ENCODE results near the gene YIPF4.
"Not testable (repeated sequence)": the region's sequence is repeated elsewhere in the genome, so short reads cannot be mapped to it uniquely, and the experiment has no call there.

YIPF4 gene

DNA sequence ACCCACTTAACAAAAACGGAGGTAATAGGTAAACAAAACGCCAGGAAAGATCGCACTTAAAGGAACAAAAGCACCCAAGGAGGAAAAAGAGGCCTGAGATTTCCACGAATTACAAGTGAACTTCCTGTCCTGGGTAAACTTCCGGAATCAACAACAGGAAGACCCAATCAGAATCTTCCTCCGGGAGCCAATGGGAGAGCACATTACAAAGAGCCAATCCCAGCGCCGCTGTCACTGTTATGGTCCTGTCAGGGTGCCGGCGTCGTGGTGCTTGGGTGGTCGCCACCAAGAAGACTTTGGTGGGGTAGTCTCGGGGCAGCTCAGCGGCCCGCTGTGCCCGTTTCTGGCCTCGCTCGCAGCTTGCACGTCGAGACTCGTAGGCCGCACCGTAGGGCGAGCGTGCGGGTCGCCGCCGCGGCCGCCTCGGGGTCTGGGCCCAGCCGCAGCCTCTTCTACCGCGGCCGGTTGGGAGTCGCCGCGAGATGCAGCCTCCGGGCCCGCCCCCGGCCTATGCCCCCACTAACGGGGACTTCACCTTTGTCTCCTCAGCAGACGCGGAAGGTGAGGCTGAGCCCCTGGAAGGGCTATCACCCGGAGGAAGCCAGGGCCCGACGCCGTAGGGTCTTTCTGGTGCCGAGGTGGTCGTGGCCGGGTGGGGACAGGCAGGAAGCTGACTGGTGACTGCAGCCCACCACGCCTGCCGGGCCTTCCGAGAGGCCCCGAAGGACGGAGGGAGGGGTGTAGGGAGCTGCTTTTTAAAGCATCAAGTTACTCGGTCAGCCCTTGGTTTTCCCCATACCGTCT is at the start of gene YIPF4:
Gene YIPF4 (plus strand): TSS at position 231 of the 804 bp plus-strand sequence. CDS start 252 bp downstream, at position 483.
- DNase-seq (ENCODE audit: low spot score) = peak; percentile 95

DNA sequence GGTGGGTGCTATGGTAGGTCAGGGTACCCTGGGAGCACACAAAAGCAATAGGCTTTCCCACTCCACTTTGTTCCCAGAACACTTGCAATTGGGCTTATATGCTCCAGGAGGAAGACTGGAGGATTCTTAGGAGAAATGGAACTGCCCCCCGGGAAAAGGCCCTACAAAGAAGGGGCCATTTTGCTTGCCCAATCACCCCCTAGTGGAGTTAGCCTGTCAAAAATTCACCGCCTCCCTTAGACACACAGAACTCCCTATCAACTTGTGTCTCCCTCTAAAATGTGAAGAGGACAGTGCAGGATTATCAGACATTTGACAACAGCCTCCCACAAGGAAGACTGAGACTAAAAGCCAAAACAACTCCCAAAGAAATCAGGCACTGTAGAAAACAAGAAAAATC is 49.5 kb upstream of the YIPF4 start:
- DNase-seq (ENCODE audit: low spot score) = no peak

DNA sequence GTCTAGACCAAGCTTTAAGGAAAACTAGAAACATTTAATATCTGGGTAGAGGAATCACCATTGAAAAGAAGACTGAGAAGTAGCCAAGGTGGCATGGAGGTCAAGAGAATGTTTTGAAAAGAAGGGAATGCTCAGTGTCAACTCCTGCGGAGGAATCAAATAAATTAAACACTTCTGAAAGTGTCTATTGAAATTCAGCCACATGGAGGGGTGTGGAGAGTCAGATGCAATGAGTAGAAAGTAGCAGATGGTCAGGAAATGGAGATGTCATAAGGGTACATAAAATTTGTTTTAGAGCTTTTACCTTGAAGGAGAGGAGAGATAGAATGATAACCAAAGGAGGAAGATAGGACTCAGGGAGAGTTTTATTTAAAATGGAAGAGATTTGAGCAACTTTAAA is 48.1 kb upstream of the YIPF4 start:
- DNase-seq (ENCODE audit: low spot score) = no peak

DNA sequence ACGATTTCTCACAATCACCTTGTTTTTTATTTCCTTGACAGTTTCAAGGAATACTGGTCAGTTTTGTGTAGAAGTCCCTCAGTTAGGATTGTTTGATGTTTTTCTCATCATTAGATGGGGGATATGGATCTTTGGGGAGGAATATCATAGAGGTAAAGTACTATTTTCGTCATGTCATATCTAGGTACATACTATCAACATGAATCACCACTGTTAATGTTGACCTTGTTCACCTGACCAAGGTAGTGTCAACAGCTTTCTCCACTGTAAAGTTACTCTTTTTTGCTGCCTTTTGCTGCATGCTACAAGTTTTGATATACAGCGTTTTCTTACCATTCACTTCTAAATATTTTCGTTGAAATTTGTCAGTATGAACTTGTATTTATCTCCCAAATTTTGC is 45.7 kb upstream of the YIPF4 start:
- no peak for DNase-seq (ENCODE audit: low spot score)

DNA sequence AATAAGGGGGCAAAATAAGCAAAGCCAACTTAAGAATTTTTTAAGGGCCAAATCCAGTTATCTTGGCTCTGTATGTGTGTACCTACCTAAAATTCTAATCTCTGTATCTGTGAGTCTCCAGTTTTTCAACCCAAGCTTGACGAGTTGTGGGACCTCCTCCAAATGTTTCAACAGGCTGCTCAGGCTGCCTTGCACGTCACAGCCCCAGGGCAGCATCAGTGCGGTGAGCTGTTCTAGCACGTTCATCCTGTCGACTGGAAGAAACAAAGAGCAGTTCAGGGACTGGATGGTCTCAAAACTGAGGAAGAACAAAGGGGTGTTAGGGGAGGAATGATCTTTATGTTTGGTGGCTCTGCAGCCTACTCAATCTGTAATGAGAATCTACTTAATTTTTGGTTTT is 42.4 kb upstream of the YIPF4 start:
- DNase-seq (ENCODE audit: low spot score) = no peak

DNA sequence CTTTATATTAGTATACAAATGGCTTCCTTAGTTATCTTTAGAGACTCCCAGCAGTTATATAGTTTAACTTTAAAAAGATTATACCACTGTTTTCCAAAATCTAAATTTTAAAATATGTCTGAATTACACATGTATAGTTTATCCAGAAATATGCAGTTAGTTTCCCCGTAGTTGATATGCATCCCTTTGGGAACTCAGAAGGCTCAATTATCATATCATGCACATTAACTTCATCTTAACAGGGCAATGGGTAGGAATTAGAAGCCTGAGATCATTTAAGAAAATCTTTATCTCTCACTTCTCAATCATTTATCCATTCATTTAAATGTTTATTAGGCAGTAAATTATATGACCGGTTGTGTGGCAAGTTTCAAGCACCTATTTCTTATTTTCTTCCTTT is 40.2 kb upstream of the YIPF4 start:
- DNase-seq (ENCODE audit: low spot score) = no peak

DNA sequence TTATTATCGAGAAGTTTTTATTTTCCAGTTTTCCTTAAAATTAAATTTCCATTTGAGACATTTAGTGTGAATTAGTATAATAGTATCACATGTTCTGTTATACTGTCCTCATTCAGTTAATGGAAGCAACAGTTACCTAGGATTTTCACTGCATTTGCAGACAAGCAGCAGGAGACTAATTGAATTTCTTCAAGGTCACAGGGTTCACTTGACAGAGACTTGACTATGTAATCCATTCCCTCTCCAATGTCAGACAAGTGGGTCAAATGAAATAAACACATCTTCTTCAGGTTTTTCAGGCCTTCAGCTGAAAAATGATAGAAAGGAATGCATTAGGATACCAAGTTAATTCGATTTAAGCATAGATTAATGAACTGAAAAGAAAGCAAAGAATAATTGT is 39.7 kb upstream of the YIPF4 start:
- no peak for DNase-seq (ENCODE audit: low spot score)

DNA sequence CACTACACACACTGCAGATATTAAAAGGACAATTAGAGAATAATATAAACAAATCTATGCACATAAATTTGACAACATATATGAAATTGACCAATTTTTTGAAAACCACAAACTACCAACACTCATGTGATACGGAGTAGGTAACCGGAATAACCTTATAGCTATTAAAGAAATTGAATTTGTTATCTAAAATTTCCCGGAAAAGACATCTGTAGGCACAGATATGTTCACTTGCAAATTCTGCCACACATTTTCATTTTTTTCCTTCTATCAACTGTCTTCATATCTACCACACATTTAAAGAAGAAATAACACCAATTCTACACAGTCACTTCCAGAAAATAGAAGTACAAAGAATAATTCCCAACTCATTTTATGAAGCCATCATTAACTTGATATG is 35.4 kb upstream of the YIPF4 start:
- no peak for DNase-seq (ENCODE audit: low spot score)

DNA sequence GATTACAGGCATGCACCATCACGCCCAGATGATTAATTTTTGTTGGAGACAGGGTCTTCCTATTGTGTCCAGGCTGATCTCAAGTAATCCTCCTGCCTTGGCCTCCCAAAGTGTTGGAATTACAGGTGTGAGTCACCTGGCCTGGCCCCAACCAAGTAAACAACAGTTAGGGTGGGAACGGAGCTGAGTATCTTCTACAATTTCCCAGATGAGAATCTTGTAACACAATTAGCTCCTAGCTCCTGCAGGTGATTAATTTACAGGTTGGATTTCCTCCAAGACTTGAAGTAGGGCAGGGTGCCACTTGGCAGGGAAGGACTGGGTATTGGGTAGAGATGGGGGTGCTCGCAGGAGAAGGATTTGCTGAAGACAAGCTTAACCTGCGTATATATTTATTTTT is 30.8 kb upstream of the YIPF4 start:
- DNase-seq (ENCODE audit: low spot score) = no peak

DNA sequence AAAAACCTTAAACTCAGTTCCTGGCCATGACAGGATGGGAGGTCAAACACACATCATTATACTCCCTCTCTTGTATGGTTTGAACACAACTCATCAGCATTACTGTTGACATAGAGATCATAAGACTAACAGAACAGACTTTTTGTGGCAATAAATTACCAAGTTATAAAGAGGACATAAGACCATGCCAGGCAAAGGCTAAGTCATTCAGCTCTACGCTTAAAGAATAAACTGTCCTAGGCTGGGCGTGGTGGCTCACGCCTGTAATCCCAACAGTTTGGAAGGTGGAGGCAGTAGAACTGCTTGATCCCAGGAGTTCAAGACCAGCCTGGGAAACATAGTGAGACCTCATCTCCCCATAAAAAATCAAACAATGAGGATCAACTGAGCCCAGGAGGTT is 29.4 kb upstream of the YIPF4 start:
- no peak for DNase-seq (ENCODE audit: low spot score)

DNA sequence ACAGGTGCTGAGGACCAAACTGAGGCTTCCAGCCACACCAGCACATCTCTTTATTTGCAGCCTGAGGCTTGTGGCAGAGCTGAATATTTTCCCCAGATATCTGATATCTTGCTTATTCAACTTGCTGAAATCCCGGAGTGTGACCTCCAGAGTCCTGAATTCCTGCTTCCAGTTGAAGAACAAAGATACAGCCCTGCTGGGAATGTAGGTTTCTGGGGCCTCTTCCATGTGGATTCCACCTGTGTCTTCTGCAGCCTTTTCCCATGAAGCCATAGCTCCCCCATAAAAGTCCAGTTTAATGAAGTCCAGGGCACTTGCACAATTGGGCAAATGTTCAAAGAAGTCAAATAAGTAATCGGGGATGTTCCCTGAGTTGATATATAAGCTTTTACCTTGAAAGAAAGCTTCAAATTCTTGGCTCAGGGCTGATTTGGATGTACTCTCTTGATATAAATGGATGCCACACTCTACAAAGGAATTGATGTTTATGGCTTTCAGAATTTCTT is 27.9 kb upstream of the YIPF4 start:
- no peak for DNase-seq (ENCODE audit: low spot score)

DNA sequence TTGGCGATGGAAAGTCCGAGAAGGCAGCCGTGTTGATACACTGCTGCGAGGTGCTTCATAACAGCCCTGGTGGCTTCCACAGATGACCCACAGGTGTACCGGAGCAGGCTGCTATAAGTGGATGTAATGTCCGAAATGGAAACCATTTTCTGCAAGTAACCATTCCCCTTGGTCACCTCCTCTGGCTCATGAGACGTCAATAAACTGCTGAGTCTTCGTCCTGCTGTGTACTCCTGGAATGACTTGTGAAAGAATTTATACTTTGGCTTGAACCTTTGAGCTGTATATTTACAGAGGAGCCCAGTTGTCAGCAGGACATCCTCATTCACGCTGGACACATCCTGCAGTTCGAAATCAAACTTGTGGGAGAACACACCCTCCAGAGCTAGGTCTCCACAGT is 27.4 kb upstream of the YIPF4 start:
- no peak for DNase-seq (ENCODE audit: low spot score)

DNA sequence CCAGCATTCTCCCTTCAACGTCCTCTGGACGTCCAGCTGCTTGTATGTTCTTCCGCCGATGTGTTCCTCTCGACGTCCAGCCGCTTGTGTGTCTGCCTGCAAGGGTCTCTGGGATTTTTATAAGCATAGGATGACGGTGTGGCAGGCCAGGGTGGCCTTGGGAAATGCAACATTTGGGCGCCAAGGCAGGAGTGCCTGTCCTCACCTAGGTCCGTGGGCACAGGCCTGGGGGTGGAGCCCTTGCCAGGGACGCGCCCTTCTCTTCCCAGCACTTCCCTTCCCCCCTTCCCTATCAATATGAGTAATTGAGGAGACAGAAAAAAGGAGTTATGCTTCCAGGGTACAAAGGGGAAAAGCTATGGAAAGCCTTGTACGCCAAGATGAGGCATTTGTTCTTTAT is 19.5 kb upstream of the YIPF4 start:
- DNase-seq (ENCODE audit: low spot score) = no peak

DNA sequence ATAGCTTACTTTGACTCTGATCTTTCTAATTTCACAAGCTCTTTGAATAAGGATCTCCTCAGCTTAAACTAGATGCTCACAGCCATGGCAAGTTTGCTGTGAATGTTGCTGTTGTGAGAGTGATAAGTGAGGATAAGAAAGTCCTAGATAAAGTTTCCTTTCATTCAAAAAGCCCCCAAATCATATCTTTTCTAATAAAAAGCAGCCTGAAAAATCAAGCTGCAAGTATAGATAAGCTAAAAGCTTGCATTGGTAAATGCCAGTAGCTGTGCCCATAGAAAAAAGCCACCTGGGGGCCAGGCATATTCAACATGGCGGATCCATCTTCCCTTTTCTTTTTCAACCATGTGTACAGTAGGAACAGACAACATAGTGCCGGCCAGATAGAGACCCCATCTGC is 17.3 kb upstream of the YIPF4 start:
- DNase-seq (ENCODE audit: low spot score) = no peak

DNA sequence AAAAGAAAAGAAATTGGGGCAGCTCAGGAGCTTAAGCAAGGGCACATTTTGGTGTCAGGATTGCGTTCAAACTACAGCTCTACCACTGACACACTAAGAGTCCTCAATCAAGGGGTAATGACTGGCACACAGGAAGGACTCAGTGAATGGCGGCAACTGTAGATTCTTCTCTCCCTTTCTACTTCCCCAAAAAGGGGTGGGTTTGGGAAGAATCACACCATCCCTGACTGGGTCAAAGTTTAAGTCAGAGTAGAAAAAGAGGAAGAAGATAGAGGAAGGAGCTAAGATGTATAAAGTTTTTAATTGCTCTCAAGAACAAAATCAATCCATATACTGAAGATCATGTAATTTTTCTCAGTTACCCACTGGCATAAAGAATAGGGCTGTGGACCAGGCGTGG is 15.6 kb upstream of the YIPF4 start:
- peak; percentile 80 for DNase-seq (ENCODE audit: low spot score)

DNA sequence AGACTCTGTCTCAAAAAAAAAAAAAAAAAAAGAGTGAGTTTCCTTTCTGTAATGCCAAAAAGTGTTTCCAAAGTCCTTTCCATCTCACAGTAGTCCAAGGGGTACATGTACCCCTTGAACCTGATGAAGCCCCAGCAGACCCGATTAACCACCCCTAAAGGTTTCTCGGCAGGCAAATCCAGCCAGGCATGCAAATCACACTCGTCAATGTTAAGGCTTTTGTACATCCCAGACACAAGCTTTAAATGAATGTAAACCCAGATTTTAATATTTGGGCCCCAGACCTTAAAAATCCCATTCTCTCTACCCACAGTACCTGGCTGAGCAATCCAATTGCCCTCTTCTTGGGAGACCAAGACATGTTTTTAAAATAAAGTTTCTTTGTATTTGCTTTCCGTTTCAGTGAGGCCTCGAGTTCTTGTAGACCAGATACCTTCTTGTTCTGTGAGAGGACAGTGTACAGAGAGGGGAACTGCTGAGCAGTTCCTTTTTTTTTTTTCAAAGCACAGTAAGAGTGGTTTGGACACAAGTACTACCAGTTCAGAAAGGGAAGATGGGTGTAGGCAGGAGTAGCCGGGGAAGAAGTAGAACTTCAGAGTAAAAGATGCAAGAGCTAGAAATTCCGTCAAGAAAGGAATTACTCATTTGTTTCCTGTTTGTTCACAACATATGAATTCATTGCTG is 13.1 kb upstream of the YIPF4 start, which contains the start of gene NLRC4:
Gene NLRC4 (minus strand): TSS at position 465 of the 684 bp plus-strand sequence. CDS start 8,111 bp downstream, outside the sequence.
- DNase-seq (ENCODE audit: low spot score) = peak; percentile 74

DNA sequence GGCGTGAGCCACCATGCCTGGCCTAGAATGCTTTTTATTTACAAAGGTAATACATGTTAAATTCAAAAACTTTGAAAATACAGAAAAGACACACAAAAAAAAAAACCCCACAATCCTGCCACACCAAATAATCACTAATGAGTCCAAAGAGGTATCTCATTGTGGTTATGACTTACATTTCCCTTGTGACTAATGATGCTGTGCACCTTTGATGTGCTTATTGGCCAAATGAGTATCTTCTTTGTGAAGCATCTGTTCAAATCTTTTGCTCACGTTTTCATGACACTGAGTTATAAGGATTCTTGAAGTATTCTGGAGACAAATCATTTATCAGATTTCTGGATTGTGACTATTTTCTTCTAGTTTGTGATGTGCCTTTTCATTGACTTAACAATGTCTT is 6.6 kb upstream of the YIPF4 start:
- no peak for DNase-seq (ENCODE audit: low spot score)

DNA sequence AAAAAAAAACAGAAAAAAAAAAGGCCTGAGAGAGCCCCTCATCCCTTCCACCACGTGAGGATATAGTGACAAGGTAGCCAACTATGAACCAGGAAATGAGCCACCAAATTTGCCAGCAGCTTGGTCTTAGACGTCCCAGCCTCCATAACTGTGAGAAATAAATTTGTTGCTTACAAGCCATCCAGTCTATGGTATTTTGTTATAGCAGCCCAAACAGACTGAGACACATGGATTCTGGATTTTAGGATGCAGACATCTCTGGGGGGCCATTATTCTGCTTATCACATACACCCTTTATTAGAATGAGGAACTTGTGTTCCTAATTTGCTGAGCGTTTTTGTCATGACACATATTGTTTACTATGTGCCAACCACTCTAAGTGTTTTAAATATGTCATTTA is 5.4 kb upstream of the YIPF4 start:
- DNase-seq (ENCODE audit: low spot score) = no peak

DNA sequence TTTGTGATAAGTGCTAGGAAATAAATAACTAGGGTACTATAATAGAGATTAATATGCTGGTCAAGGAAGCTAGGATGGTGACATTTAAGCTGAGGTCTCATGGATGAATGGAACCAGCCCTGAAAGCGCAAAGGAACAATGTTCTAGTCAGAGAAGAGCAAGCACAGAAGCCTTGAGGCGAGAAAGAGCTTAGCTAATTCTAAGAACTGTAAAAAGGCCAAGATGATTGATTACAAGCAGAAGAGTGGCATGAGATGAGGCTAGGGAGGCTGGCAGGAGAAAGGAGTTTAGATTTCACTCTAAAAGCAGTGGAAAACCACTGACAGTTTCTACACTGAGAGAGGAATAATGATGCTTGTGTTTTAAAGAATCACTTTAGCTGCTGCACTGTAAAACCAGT is 3.4 kb upstream of the YIPF4 start:
- DNase-seq (ENCODE audit: low spot score) = no peak

DNA sequence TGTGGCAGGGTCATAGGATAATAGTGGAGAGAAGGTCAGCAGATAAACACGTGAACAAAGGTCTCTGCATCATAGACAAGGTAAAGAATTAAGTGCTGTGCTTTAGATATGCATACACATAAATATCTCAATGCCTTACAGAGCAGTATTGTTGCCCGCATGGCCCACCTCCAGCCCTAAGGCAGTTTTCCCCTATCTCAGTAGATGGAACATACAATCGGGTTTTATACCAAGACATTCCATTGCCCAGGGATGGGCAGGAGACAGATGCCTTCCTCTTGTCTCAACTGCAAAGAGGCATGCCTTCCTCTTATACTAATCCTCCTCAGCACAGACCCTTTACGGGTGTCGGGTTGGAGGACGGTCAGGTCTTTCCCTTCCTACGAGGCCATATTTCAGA is 1.9 kb upstream of the YIPF4 start:
- not testable (repeated sequence) for DNase-seq (ENCODE audit: low spot score)

DNA sequence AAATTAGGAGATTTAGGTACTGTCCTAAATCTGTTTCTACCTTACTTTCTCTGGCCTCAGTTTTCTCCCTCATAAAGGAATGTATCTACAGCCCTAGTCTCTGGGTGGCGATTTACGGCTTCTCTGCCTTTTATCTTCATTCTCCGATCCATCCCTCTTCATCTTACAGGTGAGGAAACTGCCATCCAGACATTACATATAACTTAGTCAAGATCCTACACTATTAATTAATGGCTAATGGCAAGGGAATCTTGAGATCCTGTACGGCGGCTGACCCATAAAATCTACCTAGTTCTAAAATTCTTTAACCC is 386 bp upstream of the YIPF4 start:
- DNase-seq (ENCODE audit: low spot score) = no peak

DNA sequence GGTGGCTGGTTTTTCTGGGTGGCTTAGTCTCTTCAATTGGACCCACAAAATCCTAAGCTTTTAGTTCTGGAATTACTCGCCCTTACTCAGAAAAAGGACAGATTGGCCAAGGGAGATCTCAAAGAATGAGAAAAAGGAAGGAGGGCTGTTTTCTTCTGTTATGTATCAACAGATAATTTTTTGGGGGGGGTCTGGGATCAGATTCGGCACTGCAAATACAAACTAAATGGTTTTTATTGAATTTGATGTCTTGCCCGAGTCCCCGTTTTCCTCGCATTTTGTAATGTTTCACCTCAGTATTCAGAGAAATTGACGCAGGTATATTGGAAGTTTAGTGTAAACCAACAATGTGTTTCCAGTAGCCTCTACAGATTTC is 762 bp downstream of the YIPF4 start:
- DNase-seq (ENCODE audit: low spot score) = no peak

DNA sequence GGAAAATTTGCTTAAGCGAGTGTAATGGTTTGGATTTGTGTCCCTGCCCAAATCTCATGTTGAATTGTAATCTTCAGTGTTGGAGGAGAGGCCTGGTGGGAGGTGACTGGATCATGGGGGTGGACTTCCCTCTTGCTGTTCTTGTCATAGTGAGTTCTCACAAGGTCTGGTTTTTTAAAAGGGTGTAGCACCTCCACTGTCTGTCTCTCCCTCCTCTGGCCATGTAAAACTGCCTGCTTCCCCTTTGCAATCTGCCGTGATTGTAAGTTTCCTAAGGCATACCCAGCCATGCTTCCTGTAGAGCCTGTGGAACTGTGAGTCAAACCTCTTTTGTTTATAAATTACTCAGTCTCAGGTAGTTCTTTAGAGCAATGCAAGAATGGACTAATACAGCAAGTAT is 6.6 kb downstream of the YIPF4 start:
- DNase-seq (ENCODE audit: low spot score) = no peak

Data from pons (tissue), 1 donor.